A172 (cell line): ENCODE measurements around the gene CACNA2D2. TPM values are rescaled to one million over a fixed set of nuclear protein-coding genes. Genes with fewer than 3 reads are reported as not detected.

Experiments used
- DNase-seq: peaks from one replicate; pipeline ENCODE4 v3.0.0-alpha.2; 2015; ENCODE audit warnings: low spot score
- total RNA-seq: library from RNA; depleted of rRNA; stranded (reverse); fragments of >200 nt; shearing (Covaris generic); gene quantifications from 2 replicates; pipeline ENCODE4 v1.2.3, GENCODE V29; 2014

Gene CACNA2D2
- total RNA-seq, 1 experiment from 2014 or later = 0.26 TPM

DNA sequence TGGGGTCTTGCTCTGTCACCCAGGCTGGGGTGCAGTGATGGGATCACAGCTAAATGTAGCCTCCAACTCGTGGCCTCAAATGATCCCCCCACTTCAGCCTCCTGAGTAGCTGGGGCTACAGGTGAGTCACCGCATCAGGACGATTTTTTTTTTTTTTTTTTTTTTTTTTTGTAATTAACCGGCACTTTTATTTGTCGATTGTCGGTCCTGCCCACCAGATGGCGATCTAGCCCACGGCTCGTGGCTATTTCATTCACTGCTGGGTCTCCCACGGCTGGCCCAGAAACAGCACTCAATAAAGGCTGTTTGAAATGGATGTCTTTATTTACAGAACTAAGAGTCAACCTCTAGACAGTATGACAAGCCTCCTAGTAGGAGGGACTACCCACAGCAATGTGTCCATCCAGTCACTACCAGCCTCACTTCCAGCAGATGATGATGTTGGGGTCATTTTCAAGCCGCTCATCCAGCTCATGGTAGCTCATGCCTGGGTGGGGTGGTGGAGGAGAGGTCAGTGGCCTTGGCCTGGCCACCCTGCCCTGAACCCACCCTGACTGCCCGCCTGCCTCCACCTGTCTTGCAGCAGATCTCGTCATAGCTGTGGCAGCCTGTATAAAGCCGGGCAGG, 156.1 kb downstream of the CACNA2D2 start:
- peak; percentile 68 for DNase-seq

DNA sequence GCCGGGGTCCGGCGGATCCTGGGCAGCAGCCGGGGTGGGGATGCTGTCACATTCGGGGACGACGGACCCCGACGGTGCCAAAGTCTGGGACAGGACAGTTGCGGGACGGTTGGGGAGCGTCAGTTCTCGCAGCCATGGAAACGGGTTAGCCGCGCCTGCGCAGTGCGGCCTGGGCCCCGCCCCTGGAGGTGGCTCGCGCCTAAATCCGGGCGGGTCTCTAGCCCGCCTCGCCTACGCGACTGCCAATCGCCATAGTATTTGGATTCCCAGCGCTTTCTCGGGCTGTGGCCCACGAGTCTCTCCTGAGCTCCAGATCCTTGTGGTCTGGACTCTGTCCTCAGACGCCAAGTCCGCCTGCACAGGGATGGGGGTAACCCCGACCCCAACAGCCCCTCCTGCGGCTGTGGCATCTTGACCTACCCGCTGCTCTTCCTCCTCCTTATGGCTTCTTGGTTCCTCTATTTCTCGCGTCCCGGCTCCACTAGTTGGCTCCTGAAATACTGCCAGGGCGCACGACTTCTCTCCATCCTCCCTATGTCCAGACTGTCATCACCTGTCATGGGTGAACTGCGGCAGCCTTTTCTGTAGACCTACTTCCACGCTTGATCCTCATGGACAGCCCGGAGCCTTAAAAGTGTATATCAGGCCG, 157.7 kb downstream of the CACNA2D2 start, which contains the start of gene ZMYND10:
TSS of gene ZMYND10 (minus strand) at position 147 of the 649 bp plus-strand sequence. CDS start 153 bp downstream, outside the sequence.
- no peak for DNase-seq

DNA sequence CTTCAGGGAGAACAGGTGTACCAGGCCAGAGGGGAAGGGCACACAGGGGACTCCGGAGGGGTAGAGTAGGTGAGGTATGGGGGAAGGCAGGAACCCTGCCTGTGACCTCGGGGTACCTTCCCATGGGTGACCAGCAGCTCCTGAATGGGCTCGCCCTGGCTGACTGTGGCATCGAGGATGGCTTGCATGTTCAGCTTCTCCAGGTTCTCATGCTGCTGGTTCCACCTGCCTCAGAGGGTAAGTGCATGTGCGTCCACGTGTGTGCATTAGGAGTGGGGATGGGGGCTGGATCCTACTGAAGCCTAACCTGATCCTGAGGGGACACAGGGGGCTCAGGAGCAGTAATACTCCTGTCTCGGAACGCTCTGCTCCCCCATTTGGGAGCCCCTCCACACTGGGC, 158.4 kb downstream of the CACNA2D2 start:
- DNase-seq = no peak

DNA sequence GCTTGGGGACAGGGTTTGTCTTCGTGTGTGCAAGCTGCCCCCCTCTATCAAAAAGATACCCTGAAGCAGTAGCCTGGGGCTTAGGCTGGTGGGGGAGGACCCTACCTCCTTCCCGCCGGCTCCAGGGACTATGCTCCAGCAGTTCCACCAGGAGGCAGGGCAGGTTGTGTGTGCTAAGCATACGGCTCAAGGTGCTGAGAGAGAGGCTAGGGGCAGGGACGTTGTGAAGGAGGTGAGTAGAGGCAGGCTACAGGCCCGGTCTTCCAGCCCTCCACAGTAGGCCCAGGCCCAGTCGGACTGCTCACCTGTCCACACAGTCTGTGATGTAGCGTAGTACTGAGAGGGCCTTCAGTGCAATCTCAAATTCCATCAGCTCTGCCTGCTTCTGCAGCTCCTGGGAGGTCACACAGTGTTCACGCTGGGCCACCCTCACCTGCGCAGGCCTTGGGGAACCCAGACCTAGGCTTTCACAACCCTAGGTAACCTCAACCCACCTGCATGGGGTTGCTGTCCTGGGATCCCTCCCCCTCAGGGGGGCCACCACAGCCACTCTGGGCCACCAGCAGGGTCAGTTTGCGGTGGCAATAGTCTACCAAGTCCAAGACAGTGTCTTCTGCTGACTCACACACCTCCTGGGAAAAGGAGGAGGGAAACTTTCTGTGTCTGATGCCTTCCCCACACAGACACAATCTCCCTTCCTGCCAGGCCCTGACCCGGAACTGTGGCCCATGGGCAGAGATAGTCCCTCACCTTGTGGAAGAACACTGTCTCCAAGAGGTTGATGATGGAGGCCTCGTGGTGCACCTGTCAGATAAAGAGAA, 160.4 kb downstream of the CACNA2D2 start:
- no peak for DNase-seq

DNA sequence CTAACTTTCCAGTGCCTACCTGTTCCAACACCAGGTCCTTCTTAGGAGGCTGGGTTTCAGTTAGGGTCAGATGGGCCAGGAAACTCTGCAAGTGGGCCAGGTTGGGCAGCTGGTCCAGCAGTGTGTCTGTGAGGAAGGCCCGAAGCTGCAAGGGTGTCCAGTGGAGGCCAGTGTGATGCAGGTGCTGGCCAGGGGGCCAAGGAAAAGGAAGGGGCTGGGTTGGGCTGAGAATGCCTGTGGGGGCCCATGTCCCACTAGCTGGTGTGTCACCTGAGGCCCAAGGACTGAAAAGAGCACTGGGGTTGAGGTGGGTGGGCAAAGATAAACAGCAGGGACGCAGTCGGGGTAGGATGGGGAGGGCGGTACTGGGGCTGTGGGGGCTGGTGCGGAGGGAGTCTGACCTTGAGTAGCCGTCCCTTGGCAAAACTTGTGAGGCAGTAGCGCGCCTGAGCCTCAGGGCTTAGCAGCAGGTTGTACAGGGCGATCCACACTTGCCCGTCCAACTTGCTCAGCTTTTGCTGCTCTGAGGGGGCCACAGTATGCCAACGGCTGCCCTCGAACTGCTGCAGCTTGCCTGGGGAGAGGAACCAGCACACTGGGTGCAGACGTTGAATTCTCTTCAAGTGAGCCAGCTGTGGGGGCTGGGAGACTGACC, 161.3 kb downstream of the CACNA2D2 start:
- DNase-seq = no peak

DNA sequence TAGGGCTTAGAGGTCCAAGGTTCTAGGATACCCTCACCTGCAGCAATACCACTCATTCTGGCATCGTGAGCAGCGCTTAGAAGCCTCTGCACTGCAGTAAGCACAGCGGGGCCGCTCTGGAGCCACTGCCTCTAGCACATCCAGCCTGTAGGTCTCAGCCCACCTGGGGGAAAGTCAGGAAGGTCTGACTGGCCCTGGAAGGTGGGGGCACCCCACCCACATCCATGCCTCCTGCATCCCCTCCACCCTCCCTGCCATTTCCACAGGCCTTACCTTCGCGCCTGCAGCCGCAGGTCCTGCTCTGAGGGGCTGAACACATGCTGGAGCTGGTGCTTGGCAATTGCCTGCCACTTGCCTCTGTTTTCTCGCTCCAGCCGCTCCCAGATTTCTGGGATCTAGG, 161.9 kb downstream of the CACNA2D2 start:
- DNase-seq = no peak

DNA sequence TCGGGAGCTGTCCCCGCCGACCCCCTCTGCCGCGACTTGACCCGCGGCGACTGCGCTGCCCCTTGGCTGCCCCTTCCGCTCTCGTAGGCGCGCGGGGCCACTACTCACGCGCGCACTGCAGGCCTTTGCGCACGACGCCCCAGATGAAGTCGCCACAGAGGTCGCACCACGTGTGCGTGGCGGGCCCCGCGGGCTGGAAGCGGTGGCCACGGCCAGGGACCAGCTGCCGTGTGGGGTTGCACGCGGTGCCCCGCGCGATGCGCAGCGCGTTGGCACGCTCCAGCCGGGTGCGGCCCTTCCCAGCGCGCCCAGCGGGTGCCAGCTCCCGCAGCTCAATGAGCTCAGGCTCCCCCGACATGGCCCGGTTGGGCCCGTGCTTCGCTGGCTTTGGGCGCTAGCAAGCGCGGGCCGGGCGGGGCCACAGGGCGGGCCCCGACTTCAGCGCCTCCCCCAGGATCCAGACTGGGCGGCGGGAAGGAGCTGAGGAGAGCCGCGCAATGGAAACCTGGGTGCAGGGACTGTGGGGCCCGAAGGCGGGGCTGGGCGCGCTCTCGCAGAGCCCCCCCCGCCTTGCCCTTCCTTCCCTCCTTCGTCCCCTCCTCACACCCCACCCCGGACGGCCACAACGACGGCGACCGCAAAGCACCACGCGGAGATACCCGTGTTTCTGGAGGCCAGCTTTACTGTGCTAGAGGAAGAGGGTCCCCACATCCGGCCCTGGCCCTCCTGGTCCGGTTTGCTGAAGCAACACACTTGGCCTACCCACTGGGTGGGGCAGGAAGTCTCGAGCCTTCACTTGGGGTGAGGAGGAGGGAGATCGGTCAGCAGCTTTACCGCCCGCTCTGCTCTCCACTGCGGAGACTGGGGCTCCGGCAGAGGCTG, 162.7 kb downstream of the CACNA2D2 start, which contains the start of gene RASSF1:
TSS of gene RASSF1 (minus strand) at position 389 of the 882 bp plus-strand sequence. CDS start at position 358, 31 bp downstream.
- no peak for DNase-seq

DNA sequence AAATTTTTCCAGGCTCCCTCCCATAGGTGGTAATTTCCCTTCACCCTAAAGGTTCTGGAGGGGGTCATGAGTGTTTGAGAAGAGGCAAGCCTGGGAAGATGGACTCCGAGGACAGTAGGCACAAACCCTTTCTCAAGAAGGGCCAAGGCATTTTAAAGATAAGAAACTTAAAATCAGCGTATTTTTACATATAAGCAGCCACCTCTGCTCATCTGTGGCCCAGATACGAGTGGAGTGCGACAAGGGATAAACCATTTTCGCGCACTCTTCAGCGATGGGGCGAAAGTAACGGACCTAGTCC, 163.3 kb downstream of the CACNA2D2 start:
- no peak for DNase-seq

DNA sequence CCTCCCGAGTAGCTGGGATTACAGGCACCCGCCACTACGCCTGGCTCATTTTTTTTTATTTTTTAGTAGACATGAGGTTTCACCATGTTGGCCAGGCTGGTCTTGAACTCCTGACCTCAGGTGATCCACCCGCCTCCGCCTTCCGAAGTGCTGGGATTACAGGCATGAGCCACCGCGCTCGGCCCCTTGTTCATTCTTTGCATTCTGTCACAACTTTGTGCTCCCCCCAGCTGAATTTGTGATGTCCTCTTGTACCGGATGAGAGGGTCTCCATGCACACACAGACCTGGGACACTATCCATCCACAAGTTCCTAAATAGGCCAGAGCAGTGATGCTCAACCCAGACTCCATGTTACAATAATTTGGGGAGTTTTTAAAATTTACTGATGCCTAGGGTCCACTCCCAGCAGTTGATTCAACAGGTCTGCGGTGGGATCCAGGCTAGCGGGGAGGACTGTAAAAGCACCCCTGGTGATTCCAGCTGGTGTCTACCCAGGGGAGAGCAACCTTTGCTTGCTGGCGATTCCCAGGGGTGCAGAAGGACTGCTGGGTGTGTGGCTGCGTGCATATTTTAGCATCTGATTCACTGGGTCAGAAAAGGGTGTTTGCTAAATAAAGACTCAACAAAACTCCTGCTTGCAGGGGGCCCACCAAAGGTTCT, 163.8 kb downstream of the CACNA2D2 start:
- DNase-seq = no peak

DNA sequence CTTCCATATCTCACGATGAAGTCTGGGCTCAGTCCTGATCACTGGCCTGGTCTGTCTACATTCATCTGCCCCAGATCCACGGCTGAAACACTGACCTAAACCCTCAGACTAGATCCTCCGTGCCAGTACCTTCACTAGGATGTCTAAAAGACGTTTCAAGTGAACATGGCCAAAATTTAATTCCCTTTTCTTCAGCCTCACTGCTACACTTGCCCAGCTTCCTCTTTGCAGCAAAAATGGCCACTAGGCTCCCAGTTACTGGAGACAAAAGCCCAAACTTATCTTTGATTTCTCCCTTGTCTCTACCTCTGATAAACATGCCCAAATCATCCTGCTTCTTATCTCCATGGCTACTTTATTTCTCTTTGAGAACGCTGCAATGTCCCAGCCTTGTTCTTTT, 164.5 kb downstream of the CACNA2D2 start:
- no peak for DNase-seq

DNA sequence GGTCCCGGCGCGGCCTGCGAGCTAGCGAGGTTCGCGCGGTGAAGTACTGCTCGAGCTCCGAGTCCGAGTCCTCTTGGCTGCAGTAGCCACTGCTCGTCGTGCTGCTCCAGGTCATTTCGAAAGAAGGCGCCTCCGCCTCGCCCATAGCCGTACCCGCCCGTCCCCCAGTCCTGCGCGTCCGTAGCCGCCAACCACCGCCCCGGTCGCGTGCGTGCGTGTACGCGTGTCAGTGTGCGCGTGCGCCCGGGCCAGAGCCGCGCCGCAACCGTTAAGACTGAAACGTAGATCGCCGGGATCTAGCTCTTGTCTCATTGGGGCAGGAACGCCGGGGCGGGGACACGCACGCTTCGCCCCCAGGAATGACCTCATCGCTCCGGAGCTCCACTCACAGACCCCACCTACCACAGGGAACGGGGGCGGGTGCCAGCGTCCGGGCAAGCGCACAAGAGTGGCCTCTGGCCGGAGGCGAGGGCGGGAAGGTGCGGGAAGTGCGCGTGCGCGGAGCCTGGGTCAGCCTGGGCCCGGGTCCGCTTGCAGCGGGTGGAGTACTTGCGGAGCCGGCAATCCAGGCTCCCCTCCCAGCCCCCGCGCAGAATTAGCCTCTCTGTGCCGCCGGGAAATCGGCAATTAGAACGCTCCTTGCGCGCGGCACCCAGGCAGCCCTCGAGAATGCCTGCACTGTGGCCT, 166.1 kb downstream of the CACNA2D2 start:
- DNase-seq = peak; percentile 97

DNA sequence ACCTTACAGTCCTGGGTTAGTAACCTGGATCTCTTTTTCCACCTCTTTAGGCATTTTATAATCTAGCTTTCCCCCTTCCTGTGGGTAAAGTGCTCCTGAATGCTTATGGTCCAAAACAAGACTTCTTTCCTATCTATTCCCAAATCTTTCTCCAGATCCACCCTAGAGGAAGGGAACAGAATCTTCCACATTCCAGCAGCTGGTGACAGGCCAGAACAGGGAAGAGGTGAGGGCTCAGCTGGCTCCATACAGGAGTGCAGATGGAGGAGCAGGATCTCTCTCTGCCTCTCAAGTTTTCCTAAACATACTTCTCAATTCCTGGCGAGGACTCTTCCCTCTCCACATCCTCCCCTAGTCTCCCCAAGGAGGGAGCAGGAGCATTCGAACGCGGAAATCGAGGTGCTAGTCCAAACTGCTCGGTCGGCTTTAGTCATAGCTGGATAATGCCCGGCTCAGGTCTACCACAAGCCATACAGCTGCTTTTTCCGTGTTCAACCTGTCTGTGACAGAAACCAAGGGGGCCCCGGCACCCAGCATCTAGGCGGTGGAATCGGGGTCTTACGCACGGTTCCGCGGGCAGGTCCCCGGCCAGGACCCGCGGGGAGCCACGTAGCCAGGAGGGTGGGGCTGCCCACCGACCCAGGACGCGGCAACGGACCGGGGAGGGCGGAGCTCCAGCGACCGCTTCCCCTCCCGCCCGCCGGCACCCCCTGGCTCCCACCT, 166.8 kb downstream of the CACNA2D2 start:
- DNase-seq = peak; percentile 35

DNA sequence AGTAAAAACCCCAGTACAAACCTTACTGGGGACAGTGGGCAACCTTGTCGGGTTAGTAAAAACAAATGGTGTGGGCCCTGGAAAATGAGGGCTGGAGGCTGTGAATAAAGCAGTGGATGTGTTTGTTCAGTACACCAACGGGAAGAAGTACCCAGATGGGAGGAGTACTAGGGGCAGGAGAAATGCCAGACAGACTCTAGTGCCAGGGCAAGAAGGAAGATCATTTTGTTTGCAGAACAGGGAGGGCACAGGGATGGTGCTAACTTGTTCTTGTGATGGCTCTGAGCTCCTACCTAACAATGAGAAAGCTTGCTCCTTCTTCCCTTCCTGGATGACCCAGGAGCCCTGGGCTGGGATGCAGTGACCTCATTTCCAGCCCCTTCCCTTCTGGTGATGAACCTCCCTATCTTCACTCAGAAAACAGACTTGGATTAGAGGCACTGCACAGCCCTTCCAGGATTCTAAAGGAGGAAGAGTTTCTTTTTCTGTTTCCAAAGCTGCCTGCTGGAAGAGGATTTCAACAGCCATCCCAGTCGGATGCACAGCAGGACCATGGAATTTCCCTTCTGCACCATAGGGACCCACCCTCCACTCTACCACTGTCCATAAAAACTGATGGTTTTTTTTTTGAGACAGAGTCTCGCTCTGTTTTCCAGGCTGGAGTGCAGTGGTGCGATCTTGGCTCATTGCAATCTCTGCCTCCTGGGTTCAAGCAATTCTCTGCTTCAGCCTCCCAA, 168.9 kb downstream of the CACNA2D2 start:
- DNase-seq = no peak

DNA sequence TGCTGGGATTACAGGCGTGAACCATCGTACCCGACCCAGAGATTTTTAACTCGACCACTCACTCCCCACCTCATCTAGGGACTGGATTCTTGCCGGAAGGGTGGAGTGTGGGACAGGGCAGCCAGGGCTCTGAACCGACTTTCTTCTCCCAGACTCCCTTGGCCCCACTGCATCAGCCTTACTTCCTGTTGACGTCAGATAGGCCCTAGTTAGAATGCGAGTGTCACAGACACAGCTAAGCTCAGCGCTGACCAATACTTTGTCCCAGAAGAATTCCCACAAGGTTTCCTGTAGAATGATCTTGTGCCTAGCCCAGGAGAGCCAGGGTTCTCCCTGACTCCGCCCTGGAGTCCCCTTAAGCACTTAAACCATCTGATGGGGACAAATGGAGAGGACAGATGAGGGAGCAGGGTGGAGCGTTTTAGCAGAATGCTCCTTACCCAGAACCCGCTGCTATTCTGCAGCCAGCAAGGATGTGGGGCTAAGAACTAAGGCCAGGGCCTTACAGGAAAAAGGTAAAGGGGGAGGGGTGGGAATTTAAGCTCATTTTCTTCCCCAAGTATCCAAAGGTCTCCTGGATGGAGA, 169.6 kb downstream of the CACNA2D2 start:
- no peak for DNase-seq

DNA sequence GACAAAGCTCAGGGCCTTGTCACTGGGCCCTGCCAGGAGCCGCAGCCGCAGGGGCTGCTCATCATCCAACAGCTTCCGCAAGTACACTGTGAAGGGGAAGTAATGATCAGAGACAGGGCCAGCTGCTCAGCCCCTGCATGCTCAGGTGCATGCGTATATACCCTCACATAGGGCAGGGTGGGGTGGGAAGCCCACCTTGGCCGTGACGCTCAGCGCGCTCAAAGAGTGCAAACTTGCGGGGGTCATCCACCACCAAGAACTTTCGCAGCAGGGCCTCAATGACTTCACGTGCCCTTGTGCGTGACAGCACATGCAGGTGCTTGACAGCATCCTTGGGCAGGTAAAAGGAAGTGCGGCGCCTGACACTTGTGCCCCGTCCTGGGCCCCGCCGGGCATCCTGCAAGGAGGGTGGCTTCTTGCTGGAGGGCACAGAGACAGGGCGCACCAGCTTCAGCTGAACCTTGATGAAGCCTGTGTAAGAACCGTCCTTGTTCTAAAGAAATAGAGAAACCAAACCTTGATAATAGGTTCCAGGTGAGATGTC, 172.0 kb downstream of the CACNA2D2 start:
- DNase-seq = no peak

DNA sequence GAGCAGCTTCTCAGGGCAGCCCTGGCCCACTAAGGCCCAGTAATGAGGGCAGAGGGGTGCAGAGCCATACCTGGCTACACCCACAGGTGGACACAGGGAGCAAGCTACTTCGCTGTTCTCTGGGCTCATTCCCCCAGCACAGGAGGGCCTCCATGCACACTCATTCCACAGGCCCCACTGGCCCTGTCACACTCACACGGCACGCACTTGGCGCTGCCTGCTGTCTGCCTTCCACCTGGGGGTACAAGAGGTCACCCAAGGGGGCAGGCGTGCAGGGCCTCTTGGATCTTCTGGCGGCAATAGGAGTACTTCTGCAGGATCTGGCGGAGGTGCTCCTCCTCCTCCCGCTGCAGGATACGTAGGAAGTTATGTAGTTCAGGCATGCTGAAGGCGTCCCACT, 173.1 kb downstream of the CACNA2D2 start:
- DNase-seq = no peak

DNA sequence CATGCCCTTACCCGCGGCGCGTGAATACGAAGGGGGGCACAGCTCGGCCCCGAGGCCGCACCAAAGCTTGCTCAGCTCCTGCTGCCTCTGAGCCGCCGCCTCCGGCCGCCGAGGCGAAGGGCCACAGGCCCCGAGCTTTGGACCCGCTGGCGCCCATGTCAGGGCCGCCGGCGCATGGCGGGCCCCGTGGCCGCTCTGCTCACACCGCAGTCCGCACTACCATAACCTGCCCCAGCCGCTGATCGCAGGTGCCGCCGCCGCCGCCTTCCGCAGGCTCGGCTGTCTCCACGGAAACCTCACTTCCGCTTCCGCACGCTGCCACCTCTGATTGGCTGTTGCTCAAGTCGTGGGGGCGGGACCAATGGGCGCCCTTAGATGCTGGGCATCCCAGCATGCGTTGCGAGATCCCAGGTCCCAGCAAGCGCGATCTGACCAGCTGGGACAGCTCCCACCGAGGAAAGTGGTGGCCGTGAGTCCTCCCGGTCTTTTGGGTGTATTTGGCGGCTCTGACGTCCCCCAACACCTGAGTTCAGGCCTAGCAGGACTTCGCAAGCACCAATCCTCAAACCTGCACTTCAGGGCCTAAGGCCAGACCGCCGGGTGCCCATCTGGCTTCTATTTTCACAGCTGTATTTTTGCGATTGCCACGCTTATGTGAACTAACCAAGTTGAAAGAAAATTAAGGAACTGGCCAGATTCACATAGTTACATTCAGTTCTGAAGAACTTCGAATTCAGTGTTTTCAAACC, 175.3 kb downstream of the CACNA2D2 start, which contains the start of gene TUSC2:
TSS of gene TUSC2 (minus strand) at position 281 of the 749 bp plus-strand sequence. CDS start at position 157, 124 bp downstream.
- peak; percentile 91 for DNase-seq
